OCI-LY1 (cell line): Measurements from ENCODE around the gene INTS7.

ENCODE experiments used
- H2AFZ ChIP-seq: fragments of 200-600 bp; sonication (generic), shearing (Covaris generic); 2 replicates; pipeline ENCODE4 v1.6.0; 2014; ENCODE audit warnings: antibody characterized with exemption, mild to moderate bottlenecking, low read length
- H3F3A ChIP-seq: fragments of 200-600 bp; sonication (generic), shearing (Covaris generic); 2 replicates; pipeline ENCODE4 v1.6.0; 2014; ENCODE audit warnings: mild to moderate bottlenecking, antibody characterized with exemption, low read length, moderate library complexity; ENCODE audit not compliant: insufficient read depth
- H3K27ac ChIP-seq: fragments of 200-600 bp; sonication (generic); 2 replicates; pipeline ENCODE4 v1.5.1; 2014; ENCODE audit warnings: low read length, mixed run types, mild to moderate bottlenecking, low read depth; ENCODE audit not compliant: poor library complexity, severe bottlenecking
- H3K27me3 ChIP-seq: fragments of 200-600 bp; sonication (generic); 2 replicates; pipeline ENCODE4 v1.6.0; 2014; ENCODE audit warnings: antibody characterized with exemption, mild to moderate bottlenecking, low read length, moderate library complexity; ENCODE audit not compliant: insufficient read depth
- H3K36me3 ChIP-seq: fragments of 200-600 bp; sonication (generic); 2 replicates; pipeline ENCODE4 v1.6.1; 2014; ENCODE audit warnings: mild to moderate bottlenecking, antibody characterized with exemption, low read length, moderate library complexity, mixed read lengths; ENCODE audit not compliant: insufficient read depth
- H3K4me1 ChIP-seq: fragments of 200-600 bp; sonication (generic); 2 replicates; pipeline ENCODE4 v1.5.1; 2014; ENCODE audit warnings: mild to moderate bottlenecking, low read length, moderate library complexity; ENCODE audit not compliant: insufficient read depth, severe bottlenecking
- H3K4me2 ChIP-seq: fragments of 200-600 bp; sonication (generic), shearing (Covaris generic); 2 replicates; pipeline ENCODE4 v1.6.1; 2014; ENCODE audit warnings: low read length
- H3K4me3 ChIP-seq: fragments of 200-600 bp; sonication (generic); 2 replicates; pipeline ENCODE4 v1.5.1; 2014; ENCODE audit warnings: low read length, low read depth, mild to moderate bottlenecking, mixed read lengths; ENCODE audit not compliant: poor library complexity, severe bottlenecking
- H3K79me2 ChIP-seq: fragments of 200-600 bp; shearing (Covaris generic); 2 replicates; pipeline ENCODE4 v1.6.1; 2016; ENCODE audit warnings: mixed run types, low read length, mixed read lengths; ENCODE audit not compliant: insufficient read depth
- H3K9ac ChIP-seq: fragments of 200-600 bp; sonication (generic), shearing (Covaris generic); 2 replicates; pipeline ENCODE4 v1.6.1; 2014; ENCODE audit warnings: mild to moderate bottlenecking, low read length, mixed read lengths
- H3K9me2 ChIP-seq: fragments of 200-600 bp; sonication (generic), shearing (Covaris generic); 2 replicates; pipeline ENCODE4 v1.6.1; 2014; ENCODE audit warnings: low read depth, mild to moderate bottlenecking, low read length, mixed read lengths
- H3K9me3 ChIP-seq: fragments of 200-600 bp; shearing (Covaris generic); 2 replicates; pipeline ENCODE4 v1.6.1; 2014; ENCODE audit warnings: low read length, mixed read lengths
- H4K20me1 ChIP-seq: fragments of 200-600 bp; sonication (generic), shearing (Covaris generic); 2 replicates; pipeline ENCODE4 v1.6.0; 2016; ENCODE audit warnings: mild to moderate bottlenecking, low read length; ENCODE audit not compliant: insufficient read depth
- EZH2 ChIP-seq: fragments of 200-600 bp; sonication (generic), shearing (Covaris generic); IDR thresholded peaks from 2 replicates; pipeline ENCODE4 v1.8.0; 2017; ENCODE audit warnings: borderline replicate concordance, mixed run types, mild to moderate bottlenecking, antibody characterized with exemption, low read length, moderate library complexity, mixed read lengths
- TF ChIP-seq, protein P1 (sequence below): fragments of 200-600 bp; sonication (generic), shearing (Covaris generic); IDR thresholded peaks from 2 replicates; pipeline ENCODE4 v1.5.1; 2017; ENCODE audit warnings: mild to moderate bottlenecking, antibody characterized with exemption, low read length, moderate library complexity, mixed read lengths

The INTS7 gene

DNA sequence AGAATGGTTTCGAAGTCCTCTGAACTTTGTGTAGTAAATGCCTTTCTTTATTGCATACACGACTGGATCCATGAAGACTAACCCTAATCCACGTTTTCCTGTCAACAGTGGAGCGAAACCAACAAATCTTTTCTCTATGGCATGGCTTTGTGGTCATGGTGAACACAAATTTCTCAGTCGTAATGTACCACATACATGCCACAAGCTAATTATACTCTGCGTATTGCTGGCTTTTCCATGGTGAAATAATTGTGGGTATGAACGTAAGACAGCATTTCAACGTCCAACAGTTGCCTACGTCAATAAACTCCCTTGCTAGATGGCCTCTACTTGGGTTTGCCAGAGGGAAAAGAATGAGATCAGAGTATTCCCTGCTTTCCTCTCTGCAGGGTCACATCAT lies 27.5 kb downstream of the INTS7 start:
- Histone ChIP-seq H3K4me2 (no peak overlapping the region), H4K20me1 (no peaks in the 10 kb centered on the region), H3K9me2 (no peaks in the 10 kb centered on the region), H3K27me3 (no peaks in the 10 kb centered on the region), H3K79me2 (no peaks in the 10 kb centered on the region), H2AFZ (no peak overlapping the region), H3K9ac (no peak overlapping the region), H3F3A (no peaks in the 10 kb centered on the region), H3K9me3 (no peaks in the 10 kb centered on the region), H3K4me1 (no peaks in the 10 kb centered on the region), H3K27ac (no peak overlapping the region), H3K4me3 (no peak overlapping the region), H3K36me3 (peaks cover 45% of the 10 kb centered on the region; the same call in 1 of the 2 replicates)
- TF ChIP-seq EZH2: no peak
- TF ChIP-seq, protein P1, sequence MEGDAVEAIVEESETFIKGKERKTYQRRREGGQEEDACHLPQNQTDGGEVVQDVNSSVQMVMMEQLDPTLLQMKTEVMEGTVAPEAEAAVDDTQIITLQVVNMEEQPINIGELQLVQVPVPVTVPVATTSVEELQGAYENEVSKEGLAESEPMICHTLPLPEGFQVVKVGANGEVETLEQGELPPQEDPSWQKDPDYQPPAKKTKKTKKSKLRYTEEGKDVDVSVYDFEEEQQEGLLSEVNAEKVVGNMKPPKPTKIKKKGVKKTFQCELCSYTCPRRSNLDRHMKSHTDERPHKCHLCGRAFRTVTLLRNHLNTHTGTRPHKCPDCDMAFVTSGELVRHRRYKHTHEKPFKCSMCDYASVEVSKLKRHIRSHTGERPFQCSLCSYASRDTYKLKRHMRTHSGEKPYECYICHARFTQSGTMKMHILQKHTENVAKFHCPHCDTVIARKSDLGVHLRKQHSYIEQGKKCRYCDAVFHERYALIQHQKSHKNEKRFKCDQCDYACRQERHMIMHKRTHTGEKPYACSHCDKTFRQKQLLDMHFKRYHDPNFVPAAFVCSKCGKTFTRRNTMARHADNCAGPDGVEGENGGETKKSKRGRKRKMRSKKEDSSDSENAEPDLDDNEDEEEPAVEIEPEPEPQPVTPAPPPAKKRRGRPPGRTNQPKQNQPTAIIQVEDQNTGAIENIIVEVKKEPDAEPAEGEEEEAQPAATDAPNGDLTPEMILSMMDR: no peak

DNA sequence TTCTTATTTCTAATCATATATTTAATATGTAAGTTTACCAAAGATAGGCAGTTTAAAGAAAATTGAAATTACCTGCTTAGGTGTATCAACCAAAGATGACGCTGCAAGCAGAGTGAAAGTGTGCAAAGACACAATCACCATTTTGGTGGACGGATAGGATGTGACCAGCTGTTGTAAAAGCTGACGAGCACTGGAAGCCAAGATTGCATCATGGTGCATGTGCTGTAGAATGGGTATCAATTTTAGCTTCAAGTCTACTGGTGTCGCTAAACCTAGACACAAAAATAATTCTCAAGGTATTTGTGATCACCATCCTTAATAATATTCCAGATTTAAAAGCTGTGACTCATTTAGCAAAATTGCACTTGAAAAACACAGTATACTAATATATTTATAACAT lies 28.2 kb downstream of the INTS7 start:
- no peak for TF ChIP-seq EZH2
- TF ChIP-seq, protein P1: no peak
- Histone ChIP-seq H3K9me3 (no peaks in the 10 kb centered on the region), H3K9me2 (no peaks in the 10 kb centered on the region), H2AFZ (no peak overlapping the region), H3K9ac (no peak overlapping the region), H4K20me1 (no peaks in the 10 kb centered on the region), H3K4me3 (no peak overlapping the region), H3K4me2 (no peak overlapping the region), H3K79me2 (no peaks in the 10 kb centered on the region), H3K36me3 (peaks cover 45% of the 10 kb centered on the region; the same call in 1 of the 2 replicates), H3F3A (no peaks in the 10 kb centered on the region), H3K4me1 (no peaks in the 10 kb centered on the region), H3K27me3 (no peaks in the 10 kb centered on the region), H3K27ac (no peak overlapping the region)

DNA sequence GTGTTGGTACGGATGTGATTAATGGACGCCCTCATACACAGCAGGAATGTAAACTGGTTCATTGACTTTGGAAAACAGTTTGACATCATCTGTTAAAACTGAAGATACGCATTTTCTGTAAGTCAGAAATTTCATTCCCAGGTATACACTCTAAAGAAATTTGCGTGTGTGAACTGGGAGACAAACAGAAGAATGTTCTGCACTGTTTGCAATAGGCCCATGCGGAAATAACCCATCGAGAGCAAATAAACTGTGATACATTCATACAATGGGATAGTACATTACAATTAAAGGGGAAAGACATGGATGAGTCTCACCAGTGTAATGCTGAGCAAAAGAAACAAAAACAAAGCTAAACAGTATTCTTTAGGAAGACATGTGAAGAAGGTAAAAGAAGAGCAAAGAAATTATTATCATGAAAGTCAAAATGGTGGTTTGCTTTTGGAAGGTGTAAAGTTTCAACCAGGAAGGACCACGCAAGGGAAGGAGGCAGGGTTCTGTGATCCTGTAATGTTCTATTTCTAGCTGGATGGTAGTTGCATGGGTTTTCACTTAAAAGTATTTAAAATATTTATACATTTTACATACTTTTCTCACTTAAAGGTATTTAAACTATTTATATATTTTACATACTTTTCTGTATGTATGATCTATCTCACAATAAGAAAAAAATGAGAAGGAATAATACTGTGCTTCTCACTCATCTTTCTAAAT lies 30.3 kb downstream of the INTS7 start:
- no peaks in the 10 kb centered on the region for H3K79me2 ChIP-seq
- no peaks in the 10 kb centered on the region for H3K4me1 ChIP-seq
- H3K9me3 ChIP-seq: no peaks in the 10 kb centered on the region
- H3K27me3 ChIP-seq: no peaks in the 10 kb centered on the region
- H3K9me2 ChIP-seq: no peaks in the 10 kb centered on the region
- no peak overlapping the region for H3K4me3 ChIP-seq
- H4K20me1 ChIP-seq: no peaks in the 10 kb centered on the region
- no peaks in the 10 kb centered on the region for H3F3A ChIP-seq
- no peak overlapping the region for H3K27ac ChIP-seq
- H2AFZ ChIP-seq: no peak overlapping the region
- no peak overlapping the region for H3K4me2 ChIP-seq
- TF ChIP-seq, protein P1: no peak
- no peak for TF ChIP-seq EZH2
- H3K9ac ChIP-seq: no peak overlapping the region
- H3K36me3 ChIP-seq: peaks cover 36% of the 10 kb centered on the region; the same call in 1 of the 2 replicates
